Measurements from ENCODE around the gene DNAJC17. TPM values are rescaled to one million over a fixed set of nuclear protein-coding genes. Genes with fewer than 3 reads are reported as not detected.

The DNAJC17 gene
- total RNA-seq, 3 donors from 2014 or later (not counting 1 experiment from before 2014, with no cell fraction given): 36.2 to 64.9 (median 50.0) TPM

DNA sequence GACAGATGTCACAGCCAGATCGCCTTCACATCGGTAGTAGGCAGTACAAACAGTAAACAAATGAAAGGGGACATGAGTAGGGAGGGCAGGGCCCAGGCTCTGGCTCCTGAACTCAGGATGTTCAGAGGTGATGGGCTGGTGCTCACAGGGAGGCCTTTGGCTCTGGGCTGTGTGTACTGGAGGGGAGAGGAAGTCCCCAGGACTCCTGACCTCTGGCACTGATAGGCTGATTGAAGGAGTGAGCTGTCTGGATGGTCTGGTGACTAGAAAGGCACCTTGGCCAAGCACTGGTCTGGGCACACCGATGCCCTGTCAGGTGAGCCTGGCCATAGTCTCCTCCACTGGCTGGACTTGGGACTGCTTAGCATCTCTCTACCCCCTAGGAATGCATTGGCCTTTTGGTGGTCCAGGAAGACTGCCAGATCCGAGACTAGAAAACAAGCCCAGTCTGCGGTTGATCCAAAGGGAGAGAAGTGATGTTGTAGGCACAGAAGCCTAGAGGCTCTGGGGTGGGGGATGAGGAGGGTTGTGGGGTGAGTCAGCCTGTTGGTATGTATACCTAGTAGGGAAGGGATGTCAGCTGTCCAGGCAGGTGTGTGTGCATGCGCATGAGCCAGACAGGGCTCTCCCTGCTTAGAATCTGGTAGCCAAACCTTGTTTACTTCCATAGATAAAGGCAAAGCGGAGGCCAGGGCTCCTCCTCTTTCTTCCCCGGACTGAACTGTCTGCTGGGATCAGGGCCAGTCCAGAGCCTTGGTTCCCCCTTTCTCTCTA, 38.4 kb upstream of the DNAJC17 start:
- Mint-ChIP-seq H3K9me3 (no peaks in the 10 kb centered on the region), H3K4me1 (peaks cover 6% of the 10 kb centered on the region in 2 donors), H3K27me3 (ENCODE audit: low read depth in 2 of 2) (peaks cover 20 to 28% of the 10 kb centered on the region in 2 donors), H3K4me3 (peak overlapping the region; percentile 21), H3K27ac (no peak overlapping the region), H3K36me3 (no peaks in the 10 kb centered on the region)
- Histone ChIP-seq H3K36me3 (ENCODE audit: control insufficient read depth, insufficient read depth, low read length) (no peaks in the 10 kb centered on the region), H3K4me1 (ENCODE audit: control insufficient read depth, insufficient read depth, low read length) (peaks cover 34% of the 10 kb centered on the region), H3K4me3 (ENCODE audit: low read length) (no peak overlapping the region), H3K9me3 (ENCODE audit: control insufficient read depth, insufficient read depth, low read length) (no peaks in the 10 kb centered on the region), H3K27me3 (ENCODE audit: control insufficient read depth, insufficient read depth, low read length) (peaks cover 12% of the 10 kb centered on the region), H3K27ac (ENCODE audit: low read length) (no peak overlapping the region)
- TF ChIP-seq, protein P1, sequence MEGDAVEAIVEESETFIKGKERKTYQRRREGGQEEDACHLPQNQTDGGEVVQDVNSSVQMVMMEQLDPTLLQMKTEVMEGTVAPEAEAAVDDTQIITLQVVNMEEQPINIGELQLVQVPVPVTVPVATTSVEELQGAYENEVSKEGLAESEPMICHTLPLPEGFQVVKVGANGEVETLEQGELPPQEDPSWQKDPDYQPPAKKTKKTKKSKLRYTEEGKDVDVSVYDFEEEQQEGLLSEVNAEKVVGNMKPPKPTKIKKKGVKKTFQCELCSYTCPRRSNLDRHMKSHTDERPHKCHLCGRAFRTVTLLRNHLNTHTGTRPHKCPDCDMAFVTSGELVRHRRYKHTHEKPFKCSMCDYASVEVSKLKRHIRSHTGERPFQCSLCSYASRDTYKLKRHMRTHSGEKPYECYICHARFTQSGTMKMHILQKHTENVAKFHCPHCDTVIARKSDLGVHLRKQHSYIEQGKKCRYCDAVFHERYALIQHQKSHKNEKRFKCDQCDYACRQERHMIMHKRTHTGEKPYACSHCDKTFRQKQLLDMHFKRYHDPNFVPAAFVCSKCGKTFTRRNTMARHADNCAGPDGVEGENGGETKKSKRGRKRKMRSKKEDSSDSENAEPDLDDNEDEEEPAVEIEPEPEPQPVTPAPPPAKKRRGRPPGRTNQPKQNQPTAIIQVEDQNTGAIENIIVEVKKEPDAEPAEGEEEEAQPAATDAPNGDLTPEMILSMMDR (IDR thresholded peaks at IDR 0.05): no peak
- DNase-seq (no peak), ATAC-seq (no peak)
- 90% methylated on average over 8 of the region's 8 CpGs for WGBS (ENCODE audit: insufficient coverage)
- intact Hi-C loops (cut with micrococcal nuclease): no loop called here

DNA sequence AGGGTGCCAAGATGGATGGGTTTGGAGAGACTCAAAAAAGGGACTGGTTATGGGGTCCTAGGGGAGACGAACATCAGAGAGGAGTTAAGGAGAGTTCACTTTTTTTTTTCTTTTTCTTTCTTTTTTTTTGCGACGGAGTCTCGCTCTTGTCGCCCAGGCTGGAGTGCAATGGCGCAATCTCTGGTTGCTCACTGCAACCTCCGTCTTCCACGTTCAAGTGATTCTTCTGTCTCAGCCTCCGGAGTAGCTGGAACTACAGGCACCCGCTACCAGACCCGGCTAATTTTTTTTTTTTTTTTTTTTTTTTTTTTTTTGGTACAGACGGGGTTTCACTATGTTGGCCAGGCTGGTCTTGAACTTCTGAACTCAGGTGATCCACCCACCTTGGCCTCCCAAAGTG, 37.8 kb upstream of the DNAJC17 start:
- Mint-ChIP-seq H3K4me1 (peaks cover 6% of the 10 kb centered on the region in 2 donors), H3K4me3 (peak overlapping the region; percentile 76), H3K27ac (no peak overlapping the region), H3K36me3 (no peaks in the 10 kb centered on the region), H3K27me3 (ENCODE audit: low read depth in 2 of 2) (peaks cover 20 to 24% of the 10 kb centered on the region in 2 donors), H3K9me3 (no peaks in the 10 kb centered on the region)
- Histone ChIP-seq H3K27ac (ENCODE audit: low read length) (no peak overlapping the region), H3K4me3 (ENCODE audit: low read length) (peak overlapping the region; percentile 36), H3K9me3 (ENCODE audit: control insufficient read depth, insufficient read depth, low read length) (no peaks in the 10 kb centered on the region), H3K4me1 (ENCODE audit: control insufficient read depth, insufficient read depth, low read length) (peaks cover 34% of the 10 kb centered on the region), H3K27me3 (ENCODE audit: control insufficient read depth, insufficient read depth, low read length) (peaks cover 12% of the 10 kb centered on the region), H3K36me3 (ENCODE audit: control insufficient read depth, insufficient read depth, low read length) (no peaks in the 10 kb centered on the region)
- ATAC-seq: no peak
- intact Hi-C loops (cut with micrococcal nuclease): no loop called here
- 65% methylated on average over 11 of the region's 12 CpGs for WGBS (ENCODE audit: insufficient coverage)
- DNase-seq: no peak
- TF ChIP-seq, protein P1 (IDR thresholded peaks at IDR 0.05): no peak

DNA sequence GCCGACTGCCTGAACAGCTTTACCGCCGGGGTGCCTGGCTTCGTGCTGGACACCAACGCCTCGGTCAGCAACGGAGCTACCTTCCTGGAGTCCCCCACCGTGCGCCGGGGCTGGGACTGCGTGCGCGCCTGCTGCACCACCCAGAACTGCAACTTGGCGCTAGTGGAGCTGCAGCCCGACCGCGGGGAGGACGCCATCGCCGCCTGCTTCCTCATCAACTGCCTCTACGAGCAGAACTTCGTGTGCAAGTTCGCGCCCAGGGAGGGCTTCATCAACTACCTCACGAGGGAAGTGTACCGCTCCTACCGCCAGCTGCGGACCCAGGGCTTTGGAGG, 37.4 kb upstream of the DNAJC17 start:
- 1% methylated on average over 28 of the region's 28 CpGs for WGBS (ENCODE audit: insufficient coverage)
- Mint-ChIP-seq H3K27me3 (ENCODE audit: low read depth in 2 of 2) (peaks cover 20 to 24% of the 10 kb centered on the region in 2 donors), H3K27ac (no peak overlapping the region), H3K9me3 (no peaks in the 10 kb centered on the region), H3K4me1 (peaks cover 6% of the 10 kb centered on the region in 2 donors), H3K4me3 (peak overlapping the region; percentile 76), H3K36me3 (no peaks in the 10 kb centered on the region)
- intact Hi-C loops (cut with micrococcal nuclease): no loop called here
- no peak overlapping the region for H3K27ac ChIP-seq (ENCODE audit: low read length)
- DNase-seq (peak in 1 of 2 donors; percentile 49), ATAC-seq (peak; percentile 53 to 67 (median 53))
- peak overlapping the region; percentile 36 for H3K4me3 ChIP-seq (ENCODE audit: low read length)
- no peaks in the 10 kb centered on the region for H3K36me3 ChIP-seq (ENCODE audit: control insufficient read depth, insufficient read depth, low read length)
- TF ChIP-seq, protein P1 (IDR thresholded peaks at IDR 0.05): no peak
- H3K27me3 ChIP-seq (ENCODE audit: control insufficient read depth, insufficient read depth, low read length): peaks cover 12% of the 10 kb centered on the region
- no peaks in the 10 kb centered on the region for H3K9me3 ChIP-seq (ENCODE audit: control insufficient read depth, insufficient read depth, low read length)
- H3K4me1 ChIP-seq (ENCODE audit: control insufficient read depth, insufficient read depth, low read length): peaks cover 34% of the 10 kb centered on the region

Data from natural killer cell (primary cell).